ENCODE data around the gene RPLP1. TPM values are rescaled to one million over a fixed set of nuclear protein-coding genes. Genes with fewer than 3 reads are reported as not detected.

RPLP1 gene
- total and polyA plus RNA-seq, 9 of the 15 experiments (the other 6 are each of a cell fraction or from before 2014, with no cell fraction given): 76.3 to 3,053 (median 847) TPM

GRCh38 chr15:69435985-69436384 lies 16.6 kb upstream of the RPLP1 start:
- Histone ChIP-seq H4K20me1 (replicated peaks; ENCODE audit: control insufficient read depth, insufficient read depth, low read length) (no peaks in the 10 kb centered on the region), H3K9me3 (replicated peaks; ENCODE audit: control insufficient read depth, insufficient read depth, low read depth, low read length) (no peaks in the 10 kb centered on the region), H2AFZ (ENCODE audit: low read depth, low read length) (no peak overlapping the region), H3K4me2 (ENCODE audit: insufficient read depth, low read length) (no peak overlapping the region), H3K36me3 (ENCODE audit: control insufficient read depth, insufficient read depth, low read length) (peaks cover 92% of the 10 kb centered on the region), H3K27me3 (ENCODE audit: control insufficient read depth in 2 of 2, insufficient read depth in 2 of 2, low read length in 2 of 2) (no peaks in the 10 kb centered on the region), H3K79me2 (ENCODE audit: control insufficient read depth, insufficient read depth, low read length) (no peaks in the 10 kb centered on the region), H3K4me1 (replicated peaks in 1 of 2; ENCODE audit: control insufficient read depth in 2 of 2, insufficient read depth in 2 of 2, low read length in 2 of 2) (no peaks in the 10 kb centered on the region), H3K9ac (ENCODE audit: insufficient read depth in 1 of 2, low read depth in 2 of 2, low read length in 2 of 2) (no peak overlapping the region), H3K4me3 (no peak overlapping the region), H3K9me1 (ENCODE audit: control insufficient read depth, insufficient read depth, low read length) (no peaks in the 10 kb centered on the region), H3K27ac (ENCODE audit: extremely low read depth, low read depth, low read length) (no peak overlapping the region)
- intact Hi-C loops (cut with micrococcal nuclease): no loop called here
- WGBS (ENCODE audit: insufficient coverage, low coverage, missing lambda C conversion rate): 92% methylated on average over 4 of the region's 4 CpGs
- TF ChIP-seq TARDBP (IDR thresholded peaks at IDR 0.05) (no peak), ARID2 (IDR thresholded peaks at IDR 0.05) (no peak), MCM7 (IDR thresholded peaks at IDR 0.05) (no peak), ARID3A (IDR thresholded peaks at IDR 0.05; ENCODE audit: borderline replicate concordance, low read depth, low read length) (no peak), CBX5 (IDR thresholded peaks at IDR 0.05; ENCODE audit: borderline replicate concordance, low read depth) (no peak), NFXL1 (CRISPR knock-in tag; IDR thresholded peaks at IDR 0.05) (no peak), SP2 (IDR thresholded peaks at IDR 0.05; ENCODE audit: extremely low read depth, low read depth, low read length, poor library complexity, severe bottlenecking) (no peak), ZNF311 (CRISPR knock-in tag; IDR thresholded peaks at IDR 0.05) (no peak)
- TF ChIP-seq, protein P1, sequence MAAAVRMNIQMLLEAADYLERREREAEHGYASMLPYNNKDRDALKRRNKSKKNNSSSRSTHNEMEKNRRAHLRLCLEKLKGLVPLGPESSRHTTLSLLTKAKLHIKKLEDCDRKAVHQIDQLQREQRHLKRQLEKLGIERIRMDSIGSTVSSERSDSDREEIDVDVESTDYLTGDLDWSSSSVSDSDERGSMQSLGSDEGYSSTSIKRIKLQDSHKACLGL (CRISPR knock-in tag; IDR thresholded peaks at IDR 0.05; ENCODE audit: borderline replicate concordance, poor library complexity, severe bottlenecking): no peak
- CTCF ChIA-PET (ENCODE audit: low intra/inter-chr PET ratio): no interaction called here
- no peak for FAIRE-seq
- no TSS peak for BruUV-seq (replicated peaks)
- in situ Hi-C loops (cut with MboI): no loop called here
- POLR2A ChIA-PET: interaction anchor here (0.7 to 1.0 kb wide), 3 partner anchors 12 to 882 kb away, joined by 3 to 9 read pairs (median 3); partner anchors contain the start of gene RPLP1
- no peak for DNase-seq (ENCODE audit: extremely low read depth in 1 of 4, low spot score in 3 of 4)
- no peak for ATAC-seq

Measured in K562 (cell line).